Astrocyte (in vitro differentiated cells and primary cell): ENCODE results near the gene TUT1.

Experiments used
- EZH2 ChIP-seq: IDR thresholded peaks from 2 replicates; pipeline ENCODE4 v1.6.1; 2012; ENCODE audit warnings: mild to moderate bottlenecking, low read length, inconsistent platforms; ENCODE audit not compliant: insufficient read depth
- TF ChIP-seq, protein P1 (sequence below): IDR thresholded peaks from 2 replicates; pipeline ENCODE4 v1.5.1; 2011; ENCODE audit warnings: low read depth, mild to moderate bottlenecking, inconsistent platforms, low read length, moderate library complexity; ENCODE audit not compliant: insufficient read depth

DNA sequence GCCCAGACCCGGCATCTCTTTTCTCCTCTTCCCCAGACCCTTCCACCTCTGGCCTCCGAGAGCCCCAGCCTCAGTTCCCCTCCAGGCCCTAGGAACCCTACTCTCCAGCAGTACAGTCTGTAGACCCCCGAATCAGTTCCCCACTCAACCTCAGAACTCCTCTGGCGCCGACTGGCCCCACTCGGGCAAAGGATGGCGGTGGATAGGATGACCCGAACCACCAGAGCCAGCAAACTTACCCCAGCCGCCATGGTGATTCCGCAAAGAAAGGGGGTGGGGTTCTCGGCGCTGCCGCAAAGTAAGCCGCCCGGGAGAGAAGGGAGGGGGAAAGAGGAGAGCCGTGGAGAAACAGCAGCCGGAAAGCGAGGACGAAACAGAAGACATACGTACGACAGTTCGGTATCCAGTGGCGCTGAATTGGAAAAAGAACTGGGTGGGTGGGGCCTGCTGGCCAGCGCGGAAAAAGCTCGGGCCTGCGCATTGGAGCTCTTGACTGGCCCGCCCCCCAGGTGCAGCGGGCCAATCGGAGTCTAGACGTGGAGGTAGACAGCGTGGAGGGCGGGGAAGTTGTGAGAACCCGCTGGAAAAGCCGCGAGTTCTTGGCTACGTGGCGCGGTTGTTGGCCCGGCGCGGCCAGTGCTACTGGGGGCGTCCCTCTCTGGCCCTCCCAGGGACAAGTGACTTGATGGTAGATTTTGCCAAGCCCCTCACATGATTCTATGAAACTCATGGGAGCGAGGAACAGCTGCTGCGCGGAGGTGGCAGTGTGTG lies 17.5 kb downstream of the TUT1 start, which contains the start of gene EEF1G:
- TF ChIP-seq EZH2: no peak
- TF ChIP-seq, protein P1, sequence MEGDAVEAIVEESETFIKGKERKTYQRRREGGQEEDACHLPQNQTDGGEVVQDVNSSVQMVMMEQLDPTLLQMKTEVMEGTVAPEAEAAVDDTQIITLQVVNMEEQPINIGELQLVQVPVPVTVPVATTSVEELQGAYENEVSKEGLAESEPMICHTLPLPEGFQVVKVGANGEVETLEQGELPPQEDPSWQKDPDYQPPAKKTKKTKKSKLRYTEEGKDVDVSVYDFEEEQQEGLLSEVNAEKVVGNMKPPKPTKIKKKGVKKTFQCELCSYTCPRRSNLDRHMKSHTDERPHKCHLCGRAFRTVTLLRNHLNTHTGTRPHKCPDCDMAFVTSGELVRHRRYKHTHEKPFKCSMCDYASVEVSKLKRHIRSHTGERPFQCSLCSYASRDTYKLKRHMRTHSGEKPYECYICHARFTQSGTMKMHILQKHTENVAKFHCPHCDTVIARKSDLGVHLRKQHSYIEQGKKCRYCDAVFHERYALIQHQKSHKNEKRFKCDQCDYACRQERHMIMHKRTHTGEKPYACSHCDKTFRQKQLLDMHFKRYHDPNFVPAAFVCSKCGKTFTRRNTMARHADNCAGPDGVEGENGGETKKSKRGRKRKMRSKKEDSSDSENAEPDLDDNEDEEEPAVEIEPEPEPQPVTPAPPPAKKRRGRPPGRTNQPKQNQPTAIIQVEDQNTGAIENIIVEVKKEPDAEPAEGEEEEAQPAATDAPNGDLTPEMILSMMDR: no peak
